KMS-11 (cell line): ENCODE results near the gene ZC3H7B.
"Not testable (repeated sequence)": the region's sequence is repeated elsewhere in the genome, so short reads cannot be mapped to it uniquely, and the experiment has no call there.

ENCODE experiments used
- H2AFZ ChIP-seq: fragments of 200-600 bp; sonication (generic); 2 replicates; pipeline ENCODE4 v1.6.1; 2016; ENCODE audit warnings: antibody characterized with exemption, mixed run types, low read depth
- H3K27ac ChIP-seq: fragments of 200-600 bp; sonication (generic); 2 replicates; pipeline ENCODE4 v1.6.1; 2016; ENCODE audit warnings: mild to moderate bottlenecking, mixed run types
- H3K27me3 ChIP-seq: fragments of 200-600 bp; sonication (generic); 2 replicates; pipeline ENCODE4 v1.6.1; 2017; ENCODE audit warnings: mild to moderate bottlenecking, low read depth, mixed run types, moderate library complexity; ENCODE audit not compliant: insufficient read depth
- H3K36me3 ChIP-seq: fragments of 200-600 bp; sonication (generic); 2 replicates; pipeline ENCODE4 v1.6.1; 2017; ENCODE audit warnings: mild to moderate bottlenecking, mixed run types; ENCODE audit not compliant: insufficient read depth
- H3K4me1 ChIP-seq: fragments of 200-600 bp; sonication (generic); 2 replicates; pipeline ENCODE4 v1.6.1; 2016; ENCODE audit warnings: mild to moderate bottlenecking, low read depth, mixed run types; ENCODE audit not compliant: poor library complexity, severe bottlenecking
- H3K4me2 ChIP-seq: fragments of 200-600 bp; sonication (generic); 2 replicates; pipeline ENCODE4 v1.7.0; 2016; ENCODE audit warnings: mild to moderate bottlenecking, mixed run types
- H3K4me3 ChIP-seq: fragments of 200-600 bp; sonication (generic); IDR thresholded peaks from 2 replicates; pipeline ENCODE4 v1.6.1; 2017; ENCODE audit warnings: low read depth, low read length, mixed read lengths; ENCODE audit not compliant: insufficient read depth
- H3K79me2 ChIP-seq: fragments of 200-600 bp; sonication (generic); 2 replicates; pipeline ENCODE4 v1.6.1; 2016; ENCODE audit warnings: low read depth, mixed run types; ENCODE audit not compliant: insufficient read depth
- H3K9ac ChIP-seq: fragments of 200-600 bp; sonication (generic); 2 replicates; pipeline ENCODE4 v1.6.1; 2016; ENCODE audit warnings: mild to moderate bottlenecking, mixed run types
- H4K20me1 ChIP-seq: fragments of 200-600 bp; sonication (generic); 2 replicates; pipeline ENCODE4 v1.6.1; 2016; ENCODE audit warnings: mild to moderate bottlenecking, mixed run types; ENCODE audit not compliant: insufficient read depth
- CTCF ChIP-seq: fragments of 200-600 bp; sonication (generic); conservative IDR thresholded peaks from 2 replicates; pipeline ENCODE4 v1.6.1; 2017; ENCODE audit warnings: low read depth, mild to moderate bottlenecking, antibody characterized with exemption, low read length, moderate library complexity, mixed read lengths

ZC3H7B gene

DNA sequence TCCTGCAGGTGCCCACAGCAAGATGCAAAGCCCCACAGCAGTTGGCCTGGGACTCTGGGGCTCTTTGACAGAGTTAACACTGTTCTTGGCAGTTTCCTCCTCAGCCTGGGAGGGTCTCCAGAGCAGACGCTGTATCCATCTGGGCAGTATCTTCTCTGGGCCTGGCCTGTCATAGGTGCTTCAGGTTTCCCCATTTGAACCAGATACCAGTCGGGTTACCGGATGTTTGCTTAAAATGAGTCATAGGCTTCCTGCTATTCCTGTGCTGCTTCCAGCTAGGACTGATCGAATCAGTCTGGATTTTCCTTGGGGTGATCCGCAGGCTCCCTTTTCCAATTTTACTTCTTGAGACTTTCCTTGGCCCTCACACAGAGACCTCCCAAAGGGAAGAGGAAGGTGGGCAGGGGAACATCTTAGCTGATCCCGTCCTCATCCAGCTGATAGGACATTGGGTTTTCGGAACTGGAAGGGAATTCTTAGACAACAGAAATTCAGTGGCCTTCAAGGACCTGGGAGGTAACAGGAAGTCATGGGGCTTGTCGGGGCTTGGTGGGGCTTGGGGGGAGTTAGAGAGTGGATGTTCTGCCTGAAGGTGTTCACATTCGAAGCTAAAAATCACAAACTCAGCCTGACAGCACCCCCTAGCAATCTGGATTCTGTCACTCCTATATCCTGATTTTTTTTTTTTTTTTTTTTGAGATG, 12.9 kb upstream of the ZC3H7B start:
- H3K79me2 ChIP-seq: peaks cover 24% of the 10 kb centered on the region
- no peak overlapping the region for H2AFZ ChIP-seq
- peaks cover 17% of the 10 kb centered on the region for H3K4me1 ChIP-seq
- no peak for TF ChIP-seq CTCF
- H3K4me3 ChIP-seq: no peak overlapping the region
- 0 out of 2 replicates have a peak, but pooled peaks cover 5% of the 10 kb centered on the region for H3K36me3 ChIP-seq
- no peak overlapping the region for H3K9ac ChIP-seq
- H4K20me1 ChIP-seq: no peaks in the 10 kb centered on the region
- no peaks in the 10 kb centered on the region for H3K27me3 ChIP-seq
- H3K27ac ChIP-seq: no peak overlapping the region
- no peak overlapping the region for H3K4me2 ChIP-seq

GRCh38 chr22:41289671-41290070, 11.7 kb upstream of the ZC3H7B start:
- no peak overlapping the region for H3K4me3 ChIP-seq

GRCh38 chr22:41290262-41291221, 10.8 kb upstream of the ZC3H7B start:
- Histone ChIP-seq H3K4me1 (peaks cover 8% of the 10 kb centered on the region), H3K27ac (no peak overlapping the region), H3K27me3 (no peaks in the 10 kb centered on the region), H3K79me2 (peaks cover 2% of the 10 kb centered on the region; the same call in 1 of the 2 replicates), H3K9ac (no peak overlapping the region), H2AFZ (no peak overlapping the region), H3K4me3 (no peak overlapping the region), H3K4me2 (no peak overlapping the region), H4K20me1 (no peaks in the 10 kb centered on the region), H3K36me3 (no peaks in the 10 kb centered on the region)
- TF ChIP-seq CTCF: no peak

More at GRCh38 chr22:41289671-41290070, 11.7 kb upstream of the ZC3H7B start:
- no peaks in the 10 kb centered on the region for H4K20me1 ChIP-seq
- 0 out of 2 replicates have a peak, but pooled peaks cover 2% of the 10 kb centered on the region for H3K36me3 ChIP-seq
- no peak for TF ChIP-seq CTCF
- no peak overlapping the region for H2AFZ ChIP-seq
- no peak overlapping the region for H3K9ac ChIP-seq
- H3K79me2 ChIP-seq: peaks cover 11% of the 10 kb centered on the region
- no peak overlapping the region for H3K27ac ChIP-seq
- peaks cover 11% of the 10 kb centered on the region for H3K4me1 ChIP-seq
- H3K27me3 ChIP-seq: no peaks in the 10 kb centered on the region
- no peak overlapping the region for H3K4me2 ChIP-seq

- H3K79me2 ChIP-seq, H3K4me3 ChIP-seq, H3K9ac ChIP-seq, H4K20me1 ChIP-seq, H3K36me3 ChIP-seq, H3K27ac ChIP-seq, H3K27me3 ChIP-seq, H3K4me1 ChIP-seq, H2AFZ ChIP-seq, H3K4me2 ChIP-seq: not testable (repeated sequence)
Observed at GRCh38 chr22:41294816-41295215, 6.5 kb upstream of the ZC3H7B start.
